LoVo (cell line): ENCODE results near the gene LRPPRC.
"Not testable (repeated sequence)": the region's sequence is repeated elsewhere in the genome, so short reads cannot be mapped to it uniquely, and the experiment has no call there.

ENCODE experiments used
- DNase-seq: peaks from one replicate; pipeline ENCODE4 v3.0.0-alpha.2; 2016; ENCODE audit warnings: low spot score

Gene LRPPRC

DNA sequence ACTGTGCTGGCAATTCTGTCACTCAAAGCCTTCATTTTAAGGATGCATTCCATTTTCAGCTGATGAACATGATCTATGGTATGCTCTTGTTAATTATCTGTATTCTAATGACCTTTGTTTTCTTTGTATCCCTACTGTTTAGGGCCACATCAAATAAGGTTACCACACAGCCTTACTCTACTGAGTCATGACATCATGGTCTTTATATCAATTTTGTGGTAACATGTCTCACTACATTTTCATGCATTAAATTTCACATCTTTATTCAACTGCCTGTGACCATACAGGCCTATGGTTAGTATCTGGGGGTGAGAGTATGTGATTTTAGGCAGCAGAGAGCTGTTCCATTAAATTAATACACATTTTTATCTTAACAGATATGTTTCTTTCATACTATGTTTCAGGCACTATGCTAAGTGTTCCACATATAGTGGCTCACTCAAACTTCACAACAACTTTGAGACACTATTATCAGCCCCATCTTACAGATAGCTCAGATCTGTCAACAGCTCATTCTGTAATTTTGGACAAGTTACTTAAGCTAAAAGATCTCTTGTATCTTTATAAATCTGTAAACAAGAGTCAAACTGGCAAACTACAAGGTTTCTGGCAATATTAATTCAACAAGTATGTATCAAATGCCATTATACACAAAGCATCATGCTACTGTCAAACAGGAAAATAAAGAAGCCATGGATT, 18.0 kb downstream of the LRPPRC start:
- DNase-seq: no peak

DNA sequence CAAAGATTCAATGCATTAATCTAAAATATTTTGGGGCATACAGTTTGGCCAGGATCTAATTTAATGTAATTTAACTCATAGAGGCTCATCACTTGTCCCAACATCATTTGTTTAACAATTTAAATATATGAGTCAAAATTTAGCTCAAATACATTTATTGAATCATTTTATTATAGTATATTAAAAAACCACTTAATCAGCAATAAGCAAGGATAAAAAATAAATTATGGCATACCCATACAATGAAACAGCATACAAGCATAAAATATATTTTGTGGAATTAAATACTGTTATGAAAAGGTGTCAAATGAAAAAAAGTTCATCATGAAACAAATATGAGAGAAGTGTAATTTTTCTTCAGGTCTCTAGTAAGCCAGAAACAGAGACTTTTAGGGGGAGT, 34.9 kb downstream of the LRPPRC start:
- no peak for DNase-seq

DNA sequence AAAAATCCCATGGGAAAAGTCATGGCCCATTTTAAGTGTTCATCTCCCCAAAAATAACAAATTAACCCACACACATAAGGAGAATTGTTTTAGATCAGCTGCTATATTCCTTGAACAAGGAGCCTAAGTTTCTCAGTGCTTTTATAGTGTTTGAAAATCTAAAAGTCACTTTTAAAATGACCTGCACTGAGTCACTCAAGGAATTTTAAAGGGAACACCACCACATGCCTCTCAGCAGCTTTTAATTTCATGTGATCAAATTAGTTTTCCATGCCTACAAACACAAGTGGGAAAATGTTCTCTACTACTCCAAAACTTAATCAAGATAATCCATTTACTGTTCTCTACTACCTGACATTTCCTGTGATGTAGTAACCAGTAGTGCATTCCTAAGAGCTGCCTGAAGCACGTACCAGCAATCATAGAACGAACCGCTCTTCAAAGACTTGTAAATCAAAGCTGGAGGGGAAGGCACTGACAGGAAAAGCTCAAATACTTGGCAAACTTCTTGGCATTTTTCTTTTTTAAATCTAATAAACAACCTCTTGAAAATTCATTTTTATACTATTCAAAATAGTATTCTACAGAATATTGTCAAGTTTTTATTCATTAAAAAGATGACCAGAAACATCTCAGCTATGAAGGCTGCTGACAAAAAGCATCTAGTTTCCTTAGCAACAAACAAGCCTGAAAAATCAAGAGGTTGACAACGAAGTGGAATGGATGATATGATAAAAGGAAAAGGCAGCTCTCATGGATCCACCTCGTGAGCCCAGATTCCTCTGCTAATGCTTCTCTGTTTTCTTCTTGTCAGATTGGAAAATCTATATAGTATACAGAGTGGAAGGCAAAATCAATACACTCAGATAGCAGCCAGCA, 37.2 kb downstream of the LRPPRC start:
- DNase-seq: no peak

DNA sequence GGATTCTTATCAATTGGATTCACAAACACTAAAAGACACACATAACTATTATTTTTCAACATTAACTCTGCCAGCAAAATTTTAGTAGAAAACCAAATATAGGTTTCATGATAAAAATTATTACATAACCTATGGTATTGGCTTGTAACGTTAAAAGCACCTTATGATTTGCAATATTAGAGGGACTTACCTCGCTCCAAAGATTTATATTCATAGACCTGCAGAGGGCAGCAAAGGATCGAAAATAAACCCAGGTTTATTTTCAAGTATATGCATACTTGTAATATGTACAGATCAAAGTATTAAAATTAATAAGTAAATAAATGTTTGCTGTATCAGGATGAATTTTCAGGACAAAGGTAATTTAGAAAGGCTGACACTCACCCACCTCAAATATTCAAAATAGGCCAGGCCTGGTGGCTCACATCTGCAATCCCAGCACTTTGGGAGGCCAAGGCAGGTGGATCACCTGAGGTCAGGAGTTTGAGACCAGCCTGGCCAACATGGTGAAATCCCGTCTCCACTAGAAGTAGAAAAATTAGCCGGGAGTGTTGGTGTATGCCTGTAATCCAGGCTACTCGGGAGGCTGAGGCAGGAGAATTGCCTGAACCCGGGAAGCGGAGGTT, 45.3 kb downstream of the LRPPRC start:
- DNase-seq: no peak

DNA sequence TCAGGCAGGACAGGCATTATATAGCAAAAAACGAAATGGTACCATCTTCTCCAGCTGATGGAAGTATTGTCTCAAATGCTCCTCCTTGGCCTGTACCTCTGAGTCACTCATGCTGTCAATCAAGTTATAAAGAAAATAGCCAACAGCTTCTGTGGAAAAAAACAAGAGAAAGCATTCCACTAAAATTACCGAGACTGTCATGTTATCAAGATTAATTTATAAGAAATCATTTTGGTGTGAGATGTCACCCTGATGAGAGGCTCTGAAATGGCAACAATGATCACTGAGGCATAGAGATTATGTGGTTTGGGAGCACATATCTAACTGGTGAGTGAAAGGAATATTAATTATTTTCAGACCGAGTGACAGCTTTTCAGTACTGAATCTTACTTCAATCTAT, 47.4 kb downstream of the LRPPRC start:
- no peak for DNase-seq

- no peak for DNase-seq
These were observed 49.1 kb downstream of the LRPPRC start for GRCh38 chr2:43946685-43947084.

DNA sequence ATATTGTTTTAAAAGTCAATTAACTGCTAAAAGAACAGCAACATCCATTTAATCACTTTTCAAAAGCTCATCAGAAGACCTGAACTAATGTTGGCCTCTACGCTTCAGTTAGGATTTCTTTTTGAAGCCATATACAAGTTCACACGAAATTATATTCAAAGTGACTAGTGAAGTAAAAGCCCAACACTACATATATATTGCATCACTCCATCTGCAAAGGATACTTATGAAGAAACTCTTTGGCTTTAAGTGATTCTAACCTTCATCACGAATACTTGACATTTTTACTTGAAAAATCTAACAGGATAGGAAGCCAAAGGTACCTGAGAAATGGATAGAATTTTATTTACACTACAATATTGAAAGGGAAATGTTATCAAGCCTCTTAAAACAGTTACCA, 50.4 kb downstream of the LRPPRC start:
- no peak for DNase-seq

GRCh38 chr2:43944915-43945314, 50.9 kb downstream of the LRPPRC start:
- DNase-seq: no peak

- no peak for DNase-seq
These were observed 51.9 kb downstream of the LRPPRC start for GRCh38 chr2:43943809-43944452.

DNA sequence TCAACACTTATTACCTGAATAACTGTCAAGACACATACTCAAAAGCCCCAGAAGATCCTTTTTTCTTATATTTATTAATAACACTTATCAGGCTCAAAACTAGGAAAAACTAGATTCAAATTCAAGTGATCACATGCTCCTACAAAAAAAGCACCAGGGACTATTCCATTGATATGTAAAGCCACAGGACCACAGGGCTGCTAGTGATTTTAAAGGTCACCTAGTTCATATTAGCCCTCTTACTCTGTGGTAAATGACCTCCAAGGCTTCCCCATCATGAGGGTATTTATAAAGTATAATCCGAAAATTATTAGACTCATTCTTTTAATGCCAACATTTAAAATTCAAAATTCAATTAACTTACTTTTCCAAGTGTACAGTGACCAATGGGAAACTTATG, 52.5 kb downstream of the LRPPRC start:
- DNase-seq: no peak

DNA sequence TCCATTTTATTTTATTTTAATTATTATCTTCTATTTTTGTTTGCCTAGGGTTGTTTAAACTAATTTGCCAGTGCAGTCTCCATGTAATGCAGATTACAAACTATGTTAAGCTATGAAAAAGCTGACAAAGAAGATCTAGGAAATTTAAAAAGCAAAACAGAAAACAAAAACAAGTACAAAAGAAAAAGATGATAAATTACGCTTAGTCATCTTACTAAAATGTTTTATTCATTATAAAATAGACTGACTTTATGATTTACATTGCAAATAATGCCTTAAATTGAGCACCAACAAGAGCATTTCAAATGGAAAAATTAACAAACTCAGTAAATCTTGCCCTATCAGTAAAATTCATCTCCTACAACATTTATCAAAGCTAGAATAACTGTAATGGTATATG, 52.9 kb downstream of the LRPPRC start:
- no peak for DNase-seq

- no peak for DNase-seq
These were observed 53.8 kb downstream of the LRPPRC start for GRCh38 chr2:43941966-43942365.

DNA sequence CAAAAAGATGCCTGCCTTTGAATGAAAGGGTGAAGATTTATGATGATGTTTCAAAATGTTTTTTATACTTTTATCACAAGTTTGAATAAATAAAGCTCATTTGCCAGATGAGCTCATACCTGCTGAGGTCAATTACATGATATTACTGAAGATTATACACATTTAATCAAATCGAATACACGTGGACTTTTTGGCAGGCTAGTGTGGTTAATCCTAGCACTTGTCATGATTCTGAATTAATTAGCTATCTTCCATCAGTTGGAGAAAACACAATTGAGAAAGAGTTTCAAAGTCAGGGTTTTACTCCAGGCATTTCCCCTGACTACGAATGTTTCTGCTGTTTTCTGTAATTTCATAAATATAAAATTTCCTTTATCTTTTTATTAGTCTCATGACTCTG, 54.4 kb downstream of the LRPPRC start:
- no peak for DNase-seq

DNA sequence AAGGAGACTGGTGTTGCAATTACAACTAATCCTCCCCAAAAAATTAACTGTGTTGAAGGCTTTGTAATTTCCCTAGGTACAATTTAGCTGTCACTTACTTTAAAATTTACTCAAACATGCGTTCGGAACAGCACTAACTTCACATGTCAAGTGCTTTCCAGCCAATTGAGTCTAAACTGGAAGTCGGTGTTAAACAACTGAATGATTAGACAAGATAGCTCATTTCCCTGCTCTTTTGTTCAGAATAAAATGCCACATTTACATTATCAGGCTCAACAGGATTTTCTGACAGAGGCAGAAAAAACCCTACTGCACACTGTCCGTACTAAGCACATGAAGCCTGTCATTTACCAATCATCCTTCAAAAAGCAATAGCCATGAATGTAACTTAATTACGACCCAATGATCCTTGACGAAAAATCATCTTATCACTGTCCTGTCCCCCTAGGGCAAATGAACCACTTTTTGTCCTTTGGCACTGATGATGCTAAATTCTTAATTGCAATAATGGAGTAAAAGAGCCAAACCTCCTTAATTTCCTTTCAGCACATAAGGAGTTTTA, 56.0 kb downstream of the LRPPRC start:
- DNase-seq: no peak

GRCh38 chr2:43937269-43937820, 58.4 kb downstream of the LRPPRC start:
- no peak for DNase-seq

DNA sequence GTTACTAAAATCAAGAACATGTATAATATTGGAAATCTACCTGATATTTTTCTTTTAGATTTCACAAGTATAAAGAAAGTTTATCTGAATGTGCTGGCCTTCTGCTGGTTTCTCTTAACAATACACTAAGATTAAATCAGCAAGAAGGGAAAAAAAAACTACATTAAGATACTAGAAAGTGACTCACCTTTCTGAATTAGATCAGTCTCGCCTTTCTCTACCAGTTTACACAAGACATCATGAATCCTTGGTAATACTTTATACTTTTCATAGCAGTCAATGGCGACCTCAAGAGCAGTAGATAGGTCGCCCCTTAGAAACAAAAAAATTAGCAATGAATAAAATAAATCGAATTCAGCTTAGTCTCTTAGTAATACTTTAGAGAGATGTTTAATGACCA, 61.2 kb downstream of the LRPPRC start:
- no peak for DNase-seq

GRCh38 chr2:43931293-43931692, 64.5 kb downstream of the LRPPRC start:
- DNase-seq: no peak

GRCh38 chr2:43927442-43927841, 68.3 kb downstream of the LRPPRC start:
- DNase-seq: no peak

- no peak for DNase-seq
These were observed 70.4 kb downstream of the LRPPRC start for GRCh38 chr2:43925431-43925830.

DNA sequence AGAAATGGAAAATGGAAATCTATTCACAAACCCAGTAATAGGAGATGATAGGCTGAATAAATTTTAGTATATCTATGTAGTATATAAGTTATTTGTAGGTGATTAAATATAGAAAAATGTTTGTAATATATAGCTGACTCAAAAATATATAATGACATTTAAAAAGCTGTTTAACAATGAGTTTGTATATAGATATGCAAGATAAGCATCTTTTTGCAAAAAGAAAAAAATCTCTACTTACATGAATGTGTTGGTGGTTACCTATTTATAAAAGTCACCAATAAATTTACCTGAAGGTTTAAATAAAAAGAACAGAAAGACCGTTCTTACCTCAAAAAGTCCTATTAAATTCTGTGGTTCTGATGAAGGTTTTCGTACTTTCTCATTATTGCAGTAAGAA, 71.3 kb downstream of the LRPPRC start:
- DNase-seq: no peak

GRCh38 chr2:43911136-43911790, 84.5 kb downstream of the LRPPRC start:
- not testable (repeated sequence) for DNase-seq
